Measurements from ENCODE around the gene FBXW4. TPM values are rescaled to one million over a fixed set of nuclear protein-coding genes. Genes with fewer than 3 reads are reported as not detected.
A peak's percentile ranks its signal among the peaks of the same experiment; 100 is the strongest.

The FBXW4 gene
- total and polyA plus RNA-seq, 4 donors = 28.0 to 65.6 (median 54.5) TPM

- Histone ChIP-seq H3K27me3 (ENCODE audit: control insufficient read depth in 3 of 3, insufficient read depth in 3 of 3, low read length in 2 of 3) (peaks cover 0 to 46% (median 19%) of the 10 kb centered on the region in 3 donors), H3K9ac (ENCODE audit: insufficient read depth in 1 of 2, low read length in 2 of 2) (peak overlapping the region in 1 of 2 donors; percentile 48), H3K4me1 (ENCODE audit: control insufficient read depth in 5 of 5, insufficient read depth in 5 of 5, low read length in 5 of 5) (peaks cover 0 to 12% (median 0%) of the 10 kb centered on the region in 5 donors), H3K4me3 (peak overlapping the region; percentile 17), H3K27ac (ENCODE audit: low read depth in 1 of 2, low read length in 1 of 2) (no peak overlapping the region), H3K36me3 (ENCODE audit: control insufficient read depth in 4 of 4, insufficient read depth in 4 of 4, low read length in 4 of 4) (no peaks in the 10 kb centered on the region), H3K9me3 (ENCODE audit: control insufficient read depth in 4 of 4, insufficient read depth in 3 of 4, low read length in 3 of 4) (peaks cover 0 to 7% (median 3%) of the 10 kb centered on the region in 4 donors)
- peak; percentile 89 for ATAC-seq (ENCODE audit: insufficient read depth, low FRiP score)
- WGBS, 2 donors = 1 to 2% methylated on average over 54 to 56 of the region's 56 CpGs
- TF ChIP-seq, protein P1, sequence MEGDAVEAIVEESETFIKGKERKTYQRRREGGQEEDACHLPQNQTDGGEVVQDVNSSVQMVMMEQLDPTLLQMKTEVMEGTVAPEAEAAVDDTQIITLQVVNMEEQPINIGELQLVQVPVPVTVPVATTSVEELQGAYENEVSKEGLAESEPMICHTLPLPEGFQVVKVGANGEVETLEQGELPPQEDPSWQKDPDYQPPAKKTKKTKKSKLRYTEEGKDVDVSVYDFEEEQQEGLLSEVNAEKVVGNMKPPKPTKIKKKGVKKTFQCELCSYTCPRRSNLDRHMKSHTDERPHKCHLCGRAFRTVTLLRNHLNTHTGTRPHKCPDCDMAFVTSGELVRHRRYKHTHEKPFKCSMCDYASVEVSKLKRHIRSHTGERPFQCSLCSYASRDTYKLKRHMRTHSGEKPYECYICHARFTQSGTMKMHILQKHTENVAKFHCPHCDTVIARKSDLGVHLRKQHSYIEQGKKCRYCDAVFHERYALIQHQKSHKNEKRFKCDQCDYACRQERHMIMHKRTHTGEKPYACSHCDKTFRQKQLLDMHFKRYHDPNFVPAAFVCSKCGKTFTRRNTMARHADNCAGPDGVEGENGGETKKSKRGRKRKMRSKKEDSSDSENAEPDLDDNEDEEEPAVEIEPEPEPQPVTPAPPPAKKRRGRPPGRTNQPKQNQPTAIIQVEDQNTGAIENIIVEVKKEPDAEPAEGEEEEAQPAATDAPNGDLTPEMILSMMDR (IDR thresholded peaks at IDR 0.05; ENCODE audit: control extremely low read depth, extremely low read depth) = peak; percentile 66
- DNase-seq = peak; percentile 75 to 83 (median 81)
These were observed 125.1 kb downstream of the FBXW4 start for GRCh38 chr10:101569622-101570427.

DNA sequence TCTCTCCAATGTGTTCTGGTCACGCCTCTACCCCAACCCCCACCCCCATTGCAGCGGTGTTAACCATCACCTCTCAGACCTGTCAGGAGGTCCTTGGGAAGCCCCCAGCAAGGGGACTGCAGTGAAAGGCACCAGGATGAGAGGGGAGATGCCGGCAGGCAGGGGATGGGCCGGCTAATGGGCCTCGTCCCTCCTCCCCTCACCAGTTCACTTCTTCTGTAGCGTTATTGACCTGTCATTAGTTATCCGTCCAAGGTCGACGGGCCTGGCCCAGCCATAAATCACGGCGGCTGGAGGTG, 125.7 kb downstream of the FBXW4 start:
- ATAC-seq (ENCODE audit: insufficient read depth, low FRiP score) (no peak), DNase-seq (no peak)
- Histone ChIP-seq H3K4me3 (no peak overlapping the region), H3K9ac (ENCODE audit: insufficient read depth in 1 of 2, low read length in 2 of 2) (no peak overlapping the region), H3K27ac (ENCODE audit: low read depth in 1 of 2, low read length in 1 of 2) (no peak overlapping the region), H3K9me3 (ENCODE audit: control insufficient read depth in 4 of 4, insufficient read depth in 3 of 4, low read length in 3 of 4) (peaks cover 0 to 7% (median 3%) of the 10 kb centered on the region in 4 donors), H3K27me3 (ENCODE audit: control insufficient read depth in 3 of 3, insufficient read depth in 3 of 3, low read length in 2 of 3) (peaks cover 0 to 49% (median 19%) of the 10 kb centered on the region in 3 donors), H3K36me3 (ENCODE audit: control insufficient read depth in 4 of 4, insufficient read depth in 4 of 4, low read length in 4 of 4) (no peaks in the 10 kb centered on the region), H3K4me1 (ENCODE audit: control insufficient read depth in 5 of 5, insufficient read depth in 5 of 5, low read length in 5 of 5) (peaks cover 0 to 12% (median 0%) of the 10 kb centered on the region in 5 donors)
- WGBS, 2 donors = 9% methylated on average over 11 of the region's 11 CpGs
- TF ChIP-seq, protein P1 (IDR thresholded peaks at IDR 0.05; ENCODE audit: control extremely low read depth, extremely low read depth) = no peak

DNA sequence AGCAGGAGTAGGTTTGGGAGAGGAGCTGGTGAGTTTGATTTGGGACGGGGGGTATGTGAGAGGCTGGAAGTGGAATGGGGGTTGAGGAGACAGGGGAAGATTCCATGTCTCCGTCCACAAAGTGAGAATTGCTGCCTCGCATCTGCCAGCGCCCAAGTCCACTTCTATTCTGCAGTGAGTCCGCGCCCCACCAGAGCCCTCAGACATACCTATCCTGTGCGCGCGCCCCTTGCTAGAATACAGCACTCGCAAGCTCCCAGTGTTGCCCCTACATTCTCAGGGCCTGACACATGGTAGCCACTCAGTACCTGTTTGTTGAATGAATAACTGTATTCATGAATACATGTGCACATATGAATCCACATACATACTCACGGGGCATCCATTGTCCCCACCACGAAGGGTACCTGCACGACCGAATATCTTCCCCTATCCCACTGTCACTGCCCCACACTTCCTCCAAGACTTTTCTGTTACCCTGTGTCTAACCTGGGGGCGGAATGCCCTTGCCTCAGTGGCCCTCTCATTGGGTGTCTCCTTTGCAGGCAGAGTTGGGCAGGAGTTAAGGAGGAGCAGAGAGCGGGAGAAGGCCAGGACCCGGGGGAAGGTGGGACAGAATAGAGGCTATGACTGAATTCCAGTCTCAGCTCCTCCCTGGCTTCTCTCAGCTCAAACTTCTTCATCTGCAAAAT, 126.8 kb downstream of the FBXW4 start:
- Histone ChIP-seq H3K4me1 (ENCODE audit: control insufficient read depth in 5 of 5, insufficient read depth in 5 of 5, low read length in 5 of 5) (peaks cover 0 to 12% (median 0%) of the 10 kb centered on the region in 5 donors), H3K36me3 (ENCODE audit: control insufficient read depth in 4 of 4, insufficient read depth in 4 of 4, low read length in 4 of 4) (no peaks in the 10 kb centered on the region), H3K27ac (ENCODE audit: low read depth in 1 of 2, low read length in 1 of 2) (no peak overlapping the region), H3K4me3 (no peak overlapping the region), H3K9me3 (ENCODE audit: control insufficient read depth in 4 of 4, insufficient read depth in 3 of 4, low read length in 3 of 4) (peaks cover 0 to 7% (median 3%) of the 10 kb centered on the region in 4 donors), H3K9ac (ENCODE audit: insufficient read depth in 1 of 2, low read length in 2 of 2) (no peak overlapping the region), H3K27me3 (ENCODE audit: control insufficient read depth in 3 of 3, insufficient read depth in 3 of 3, low read length in 2 of 3) (peaks cover 0 to 50% (median 19%) of the 10 kb centered on the region in 3 donors)
- TF ChIP-seq, protein P1 (IDR thresholded peaks at IDR 0.05; ENCODE audit: control extremely low read depth, extremely low read depth) = no peak
- no peak for DNase-seq
- ATAC-seq (ENCODE audit: insufficient read depth, low FRiP score) = no peak
- 86 to 90% methylated on average over 17 of the region's 17 CpGs for WGBS, 2 donors

All from lung (tissue), 12 donors.